IMR-90 (cell line): ENCODE data around the gene STOX2. TPM values are rescaled to one million over a fixed set of nuclear protein-coding genes. Genes with fewer than 3 reads are reported as not detected.
"Not testable (repeated sequence)": the region's sequence is repeated elsewhere in the genome, so short reads cannot be mapped to it uniquely, and the experiment has no call there.

Experiments
- ATAC-seq: fragments of 200-7000 bp; cut with Tn5 transposase; 2 replicates; pipeline ENCODE4 v1.9.1; 2020; ENCODE audit warnings: low read depth, mild to moderate bottlenecking, moderate library complexity
- BruUV-seq: library from RNA; stranded (reverse); fragments of 400-500 nt; replicated peaks from 2 replicates; lab custom pipeline; 2021; lab: Mats Ljungman, UMichigan
- CTCF ChIA-PET: fragments of 300-600 bp; formaldehyde crosslinking; extraction: SDS; loops from one replicate; lab custom pipeline; 2021; ENCODE audit warnings: antibody characterized with exemption; lab: Yijun Ruan, JAX
- POLR2A ChIA-PET: fragments of 300-600 bp; sonication (Branson Sonifier 250); formaldehyde crosslinking; loops from one replicate; lab custom pipeline; 2022; ENCODE audit warnings: antibody characterized with exemption; ENCODE audit not compliant: unreplicated experiment; lab: Charles Lee
- DNase-seq: peaks from one replicate; pipeline ENCODE4 v3.0.0; 2013
- H2AFZ ChIP-seq: replicated peaks from 2 replicates; pipeline ENCODE3; 2013; ENCODE audit warnings: low read length, mild to moderate bottlenecking; ENCODE audit not compliant: poor library complexity
- H2AK5ac ChIP-seq: 2 replicates; pipeline ENCODE4 v1.6.1; 2013; ENCODE audit warnings: low read depth, low read length, inconsistent platforms
- H2AK9ac ChIP-seq: replicated peaks from 2 replicates; pipeline ENCODE3; 2013; ENCODE audit warnings: mild to moderate bottlenecking, low read depth, low read length, moderate library complexity; ENCODE audit not compliant: poor library complexity
- H2BK120ac ChIP-seq: 2 replicates; pipeline ENCODE4 v1.6.1; 2013; ENCODE audit warnings: low read depth, low read length, inconsistent platforms
- H2BK15ac ChIP-seq: 3 replicates; pipeline ENCODE4 v1.6.1; 2013; ENCODE audit warnings: low read depth, low read length, inconsistent platforms
- H2BK20ac ChIP-seq: 2 replicates; pipeline ENCODE4 v1.6.1; 2013; ENCODE audit warnings: low read depth, mild to moderate bottlenecking, inconsistent platforms, low read length, moderate library complexity
- H2BK5ac ChIP-seq: 2 replicates; pipeline ENCODE4 v1.6.1; 2013; ENCODE audit warnings: mild to moderate bottlenecking, low read depth, low read length, inconsistent platforms; ENCODE audit not compliant: poor library complexity, severe bottlenecking
- H3K14ac ChIP-seq: replicated peaks from 2 replicates; pipeline ENCODE4 v1.6.1; 2013; ENCODE audit warnings: low read depth, low read length, inconsistent platforms
- H3K18ac ChIP-seq: 2 replicates; pipeline ENCODE4 v1.6.1; 2013; ENCODE audit warnings: low read depth, low read length, control low read depth
- H3K23ac ChIP-seq: 2 replicates; pipeline ENCODE4 v1.6.1; 2013; ENCODE audit warnings: low read depth, low read length, inconsistent platforms
- H3K27ac ChIP-seq: 2 replicates; pipeline ENCODE4 v1.5.1; 2013; ENCODE audit warnings: mild to moderate bottlenecking, control low read depth, low read length; ENCODE audit not compliant: insufficient read depth
- H3K27me3 ChIP-seq: 2 replicates; pipeline ENCODE4 v1.6.1; 2013; ENCODE audit warnings: low read length; ENCODE audit not compliant: control insufficient read depth, insufficient read depth
- H3K36me3 ChIP-seq: 2 replicates; pipeline ENCODE4 v1.6.1; 2013; ENCODE audit warnings: low read length, mixed read lengths; ENCODE audit not compliant: control insufficient read depth, insufficient read depth
- H3K4ac ChIP-seq: 2 replicates; pipeline ENCODE4 v1.6.1; 2013; ENCODE audit warnings: low read depth, low read length, inconsistent platforms
- H3K4me1 ChIP-seq: 2 replicates; pipeline ENCODE4 v1.6.1; 2013; ENCODE audit warnings: low read length, mixed read lengths; ENCODE audit not compliant: control insufficient read depth, insufficient read depth
- H3K4me2 ChIP-seq: 2 replicates; pipeline ENCODE4 v1.6.1; 2013; ENCODE audit warnings: low read depth, mild to moderate bottlenecking, control low read depth, low read length, moderate library complexity
- H3K4me3 ChIP-seq: 2 replicates; pipeline ENCODE4 v1.5.1; 2013; ENCODE audit warnings: low read depth, mild to moderate bottlenecking, control low read depth, low read length, moderate library complexity; ENCODE audit not compliant: insufficient read depth
- H3K56ac ChIP-seq: 2 replicates; pipeline ENCODE4 v1.6.1; 2013; ENCODE audit warnings: low read length, inconsistent platforms; ENCODE audit not compliant: insufficient read depth; ENCODE audit errors: extremely low read depth
- H3K79me1 ChIP-seq, 2 experiments: 2 replicates each; pipeline ENCODE4 v1.6.1; 2013; ENCODE audit warnings: low read length in 2 of 2, inconsistent platforms in 1 of 2, low read depth in 1 of 2
- H3K9ac ChIP-seq: 2 replicates; pipeline ENCODE4 v1.6.1; 2013; ENCODE audit warnings: low read depth, low read length, control low read depth
- H3K9me1 ChIP-seq: 2 replicates; pipeline ENCODE4 v1.6.1; 2013; ENCODE audit warnings: low read length, inconsistent platforms; ENCODE audit not compliant: insufficient read depth
- H3K9me3 ChIP-seq: 2 replicates; pipeline ENCODE4 v1.6.1; 2013; ENCODE audit warnings: low read length; ENCODE audit not compliant: control insufficient read depth, insufficient read depth
- H4K20me1 ChIP-seq: 2 replicates; pipeline ENCODE4 v1.6.1; 2013; ENCODE audit warnings: low read length, inconsistent platforms; ENCODE audit not compliant: insufficient read depth
- H4K5ac ChIP-seq: 2 replicates; pipeline ENCODE4 v1.6.1; 2013; ENCODE audit warnings: mild to moderate bottlenecking, low read depth, low read length, control low read depth
- H4K8ac ChIP-seq, 2 experiments: 2 replicates each; pipeline ENCODE4 v1.6.1; 2013; ENCODE audit warnings: low read depth in 2 of 2, low read length in 2 of 2, control low read depth in 1 of 2, inconsistent platforms in 1 of 2
- H4K91ac ChIP-seq: 2 replicates; pipeline ENCODE4 v1.6.1; 2013; ENCODE audit warnings: low read depth, low read length, inconsistent platforms; ENCODE audit not compliant: insufficient read depth
- WGBS, 2 experiments: methylation state at CpG; one replicate each; pipeline versions ENCODE4 v1.1.5 to v1.1.7; 2013; ENCODE audit warnings: missing lambda C conversion rate in 2 of 2; ENCODE audit not compliant: insufficient read length in 1 of 2; ENCODE audit errors: extremely low coverage in 2 of 2; 5-methylcytosine and 5-hydroxymethylcytosine counted together
- dilution Hi-C: fragments of 300-500 bp; cut with HindIII; formaldehyde crosslinking; loops from one replicate; pipeline ENCODE4 v1.14.3; 2018; ENCODE audit warnings: low sequenced_read_pairs; ENCODE audit not compliant: unreplicated experiment
- in situ Hi-C: fragments of 300-500 bp; cut with MboI; formaldehyde crosslinking; loops from 3 replicates; pipeline ENCODE4 v1.14.3; 2019; ENCODE audit warnings: low sequenced_read_pairs, inconsistent platforms, mixed read lengths
- intact Hi-C: fragments of 100-400 bp; cut with micrococcal nuclease; formaldehyde crosslinking; loops from 2 replicates; pipeline ENCODE4 v1.10.0; 2022
- polyA plus RNA-seq, 3 experiments: library from polyadenylated mRNA; depleted of rRNA; stranded (reverse); fragments of >200 nt; gene quantifications; 2 replicates each; pipeline ENCODE4 v1.2.3, GENCODE V29; 2012; ENCODE audit warnings: low replicate concordance in 1 of 3
- total RNA-seq: library from RNA; depleted of rRNA; stranded (reverse); fragments of >200 nt; gene quantifications from 2 replicates; pipeline ENCODE4 v1.2.3, GENCODE V29; 2012

Gene STOX2
- total and polyA plus RNA-seq, 2 of the 4 experiments (the other 2 are of a cell fraction): 1.1 to 5.4 TPM

DNA sequence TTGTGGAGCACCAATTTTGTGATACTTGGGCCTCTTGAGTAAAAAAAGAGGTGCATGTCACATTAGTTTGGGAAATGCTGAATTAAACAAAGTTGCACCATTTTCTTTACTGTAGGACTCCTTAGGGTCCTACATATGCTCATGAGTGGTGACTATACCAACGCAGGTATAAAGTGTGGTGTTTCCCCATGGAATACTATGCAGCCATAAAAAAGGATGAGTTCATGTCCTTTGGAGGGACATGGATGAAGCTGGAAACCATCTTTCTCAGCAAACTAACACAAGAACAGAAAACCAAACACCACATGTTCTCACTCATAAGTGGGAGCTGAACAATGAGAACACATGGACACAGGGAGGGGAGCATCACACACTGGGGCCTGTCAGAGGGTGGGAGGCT, 47.5 kb downstream of the STOX2 start:
- H2BK5ac ChIP-seq, H2AK5ac ChIP-seq, in situ Hi-C loops, H3K9me3 ChIP-seq, H2AFZ ChIP-seq, H4K20me1 ChIP-seq, H2AK9ac ChIP-seq, H3K4me1 ChIP-seq, H2BK20ac ChIP-seq, H3K36me3 ChIP-seq, H4K8ac ChIP-seq, H4K91ac ChIP-seq, H3K79me1 ChIP-seq, H3K27me3 ChIP-seq, ATAC-seq, H3K18ac ChIP-seq, dilution Hi-C loops, H3K4me2 ChIP-seq, CTCF ChIA-PET, H3K9me1 ChIP-seq, H2BK120ac ChIP-seq, H3K27ac ChIP-seq, H3K4me3 ChIP-seq, H3K56ac ChIP-seq, POLR2A ChIA-PET, BruUV-seq, DNase-seq, H3K23ac ChIP-seq, H4K5ac ChIP-seq, H3K9ac ChIP-seq, H3K4ac ChIP-seq, intact Hi-C loops, H2BK15ac ChIP-seq, H3K14ac ChIP-seq: not testable (repeated sequence)
- no CpG with 5 or more reads among the region's 1 CpG for WGBS, 2 experiments
